Activated naive CD4-positive, alpha-beta T cell treated with anti-CD3 and anti-CD28 coated beads, Interleukin-2, amount 10 ng/mL, durations not matched to agents 7 days and 5 days (primary cell): ENCODE data around the gene DPYD.

Experiments used
- CTCF ChIA-PET: fragments of 350-600 bp; sonication (Branson Sonifier 250); formaldehyde crosslinking; loops from one replicate; lab custom pipeline; 2021; ENCODE audit warnings: antibody characterized with exemption; lab: Charles Lee
- DNase-seq: peaks from one replicate; pipeline ENCODE4 v3.0.0-alpha.2; 2020
- H3K27ac Mint-ChIP-seq: one replicate; pipeline ENCODE4 v1.8.0; 2021; ENCODE audit warnings: mild to moderate bottlenecking, moderate library complexity, mixed read lengths
- H3K27me3 Mint-ChIP-seq: one replicate; pipeline ENCODE4 v1.8.0; 2021; ENCODE audit warnings: mild to moderate bottlenecking, mixed read lengths
- H3K36me3 Mint-ChIP-seq: one replicate; pipeline ENCODE4 v1.8.0; 2021; ENCODE audit warnings: mixed read lengths
- H3K4me1 Mint-ChIP-seq: one replicate; pipeline ENCODE4 v1.8.0; 2021; ENCODE audit warnings: mixed read lengths
- H3K4me3 Mint-ChIP-seq: one replicate; pipeline ENCODE4 v1.8.0; 2021; ENCODE audit warnings: mild to moderate bottlenecking, moderate library complexity, mixed read lengths
- H3K9me3 Mint-ChIP-seq: one replicate; pipeline ENCODE4 v1.8.0; 2021; ENCODE audit warnings: mixed read lengths

Gene DPYD

GRCh38 chr1:97551113-97551512 lies 369.7 kb downstream of the DPYD start:
- Mint-ChIP-seq H3K27ac (no peak overlapping the region), H3K4me3 (no peak overlapping the region), H3K4me1 (no peaks in the 10 kb centered on the region), H3K9me3 (no peaks in the 10 kb centered on the region), H3K27me3 (no peaks in the 10 kb centered on the region), H3K36me3 (peaks cover 2% of the 10 kb centered on the region)
- DNase-seq: no peak
- CTCF ChIA-PET: no interaction called here

- H3K4me3 Mint-ChIP-seq: no peak overlapping the region
- peaks cover 9% of the 10 kb centered on the region for H3K36me3 Mint-ChIP-seq
- no peaks in the 10 kb centered on the region for H3K4me1 Mint-ChIP-seq
- no peaks in the 10 kb centered on the region for H3K27me3 Mint-ChIP-seq
- H3K27ac Mint-ChIP-seq: no peak overlapping the region
- no peaks in the 10 kb centered on the region for H3K9me3 Mint-ChIP-seq
- DNase-seq: no peak
- CTCF ChIA-PET: no interaction called here
Measured at GRCh38 chr1:97545446-97545845, 375.4 kb downstream of the DPYD start.

GRCh38 chr1:97540346-97540888 lies 380.4 kb downstream of the DPYD start:
- Mint-ChIP-seq H3K36me3 (peaks cover 22% of the 10 kb centered on the region), H3K27ac (no peak overlapping the region), H3K4me1 (peaks cover 6% of the 10 kb centered on the region), H3K9me3 (no peaks in the 10 kb centered on the region), H3K27me3 (no peaks in the 10 kb centered on the region), H3K4me3 (no peak overlapping the region)
- DNase-seq: no peak
- CTCF ChIA-PET: no interaction called here

GRCh38 chr1:97538113-97538512 lies 382.7 kb downstream of the DPYD start:
- H3K4me3 Mint-ChIP-seq: no peak overlapping the region
- CTCF ChIA-PET: no interaction called here
- no peak for DNase-seq
- no peaks in the 10 kb centered on the region for H3K9me3 Mint-ChIP-seq
- H3K4me1 Mint-ChIP-seq: peaks cover 6% of the 10 kb centered on the region
- no peaks in the 10 kb centered on the region for H3K27me3 Mint-ChIP-seq
- no peak overlapping the region for H3K27ac Mint-ChIP-seq
- H3K36me3 Mint-ChIP-seq: peaks cover 15% of the 10 kb centered on the region

GRCh38 chr1:97533358-97533757 lies 387.5 kb downstream of the DPYD start:
- Mint-ChIP-seq H3K36me3 (peaks cover 14% of the 10 kb centered on the region), H3K27ac (no peak overlapping the region), H3K27me3 (peaks cover 3% of the 10 kb centered on the region), H3K4me3 (no peak overlapping the region), H3K4me1 (peaks cover 6% of the 10 kb centered on the region), H3K9me3 (no peaks in the 10 kb centered on the region)
- CTCF ChIA-PET: no interaction called here
- DNase-seq: no peak

- Mint-ChIP-seq H3K36me3 (peaks cover 10% of the 10 kb centered on the region), H3K27ac (peak overlapping the region; percentile 40), H3K27me3 (peaks cover 3% of the 10 kb centered on the region), H3K4me3 (no peak overlapping the region), H3K9me3 (no peaks in the 10 kb centered on the region), H3K4me1 (no peaks in the 10 kb centered on the region)
- DNase-seq: no peak
- CTCF ChIA-PET: no interaction called here
Measured at GRCh38 chr1:97529600-97529999, 391.2 kb downstream of the DPYD start.

- H3K27me3 Mint-ChIP-seq: no peaks in the 10 kb centered on the region
- H3K9me3 Mint-ChIP-seq: peaks cover 2% of the 10 kb centered on the region
- no peak overlapping the region for H3K4me3 Mint-ChIP-seq
- DNase-seq: no peak
- peaks cover 23% of the 10 kb centered on the region for H3K36me3 Mint-ChIP-seq
- CTCF ChIA-PET: no interaction called here
- no peak overlapping the region for H3K27ac Mint-ChIP-seq
- no peaks in the 10 kb centered on the region for H3K4me1 Mint-ChIP-seq
Measured at GRCh38 chr1:97524211-97524610, 396.6 kb downstream of the DPYD start.

GRCh38 chr1:97516588-97516987 lies 404.2 kb downstream of the DPYD start:
- Mint-ChIP-seq H3K27me3 (no peaks in the 10 kb centered on the region), H3K27ac (no peak overlapping the region), H3K36me3 (peaks cover 22% of the 10 kb centered on the region), H3K9me3 (peaks cover 4% of the 10 kb centered on the region), H3K4me3 (no peak overlapping the region), H3K4me1 (no peaks in the 10 kb centered on the region)
- CTCF ChIA-PET: interaction anchor here (1.1 kb wide), 1 partner anchor 9 kb away, joined by 4 read pairs; no protein-coding TSS in a partner anchor
- DNase-seq: no peak

GRCh38 chr1:97508653-97509218 lies 412.1 kb downstream of the DPYD start:
- CTCF ChIA-PET: no interaction called here
- Mint-ChIP-seq H3K4me3 (no peak overlapping the region), H3K27me3 (no peaks in the 10 kb centered on the region), H3K27ac (no peak overlapping the region), H3K36me3 (peaks cover 18% of the 10 kb centered on the region), H3K4me1 (no peaks in the 10 kb centered on the region), H3K9me3 (no peaks in the 10 kb centered on the region)
- no peak for DNase-seq

GRCh38 chr1:97507863-97508262 lies 413.0 kb downstream of the DPYD start:
- Mint-ChIP-seq H3K9me3 (no peaks in the 10 kb centered on the region), H3K4me3 (no peak overlapping the region), H3K4me1 (no peaks in the 10 kb centered on the region), H3K27ac (no peak overlapping the region), H3K36me3 (peaks cover 18% of the 10 kb centered on the region), H3K27me3 (no peaks in the 10 kb centered on the region)
- CTCF ChIA-PET: no interaction called here
- no peak for DNase-seq

- Mint-ChIP-seq H3K36me3 (peaks cover 18% of the 10 kb centered on the region), H3K9me3 (no peaks in the 10 kb centered on the region), H3K4me1 (no peaks in the 10 kb centered on the region), H3K27ac (no peak overlapping the region), H3K27me3 (no peaks in the 10 kb centered on the region), H3K4me3 (no peak overlapping the region)
- CTCF ChIA-PET: interaction anchor here (0.7 kb wide), 1 partner anchor 19 kb away, joined by 3 read pairs; no protein-coding TSS in a partner anchor
- no peak for DNase-seq
Measured at GRCh38 chr1:97506368-97506767, 414.5 kb downstream of the DPYD start.

GRCh38 chr1:97505816-97506215 lies 415.0 kb downstream of the DPYD start:
- Mint-ChIP-seq H3K27me3 (no peaks in the 10 kb centered on the region), H3K27ac (no peak overlapping the region), H3K9me3 (no peaks in the 10 kb centered on the region), H3K4me1 (no peaks in the 10 kb centered on the region), H3K4me3 (no peak overlapping the region), H3K36me3 (peaks cover 18% of the 10 kb centered on the region)
- DNase-seq: no peak
- CTCF ChIA-PET: no interaction called here

- H3K27me3 Mint-ChIP-seq: no peaks in the 10 kb centered on the region
- peaks cover 18% of the 10 kb centered on the region for H3K36me3 Mint-ChIP-seq
- H3K4me3 Mint-ChIP-seq: no peak overlapping the region
- CTCF ChIA-PET: interaction anchor here (1.1 kb wide), 1 partner anchor 21 kb away, joined by 6 read pairs; no protein-coding TSS in a partner anchor
- H3K9me3 Mint-ChIP-seq: no peaks in the 10 kb centered on the region
- no peak overlapping the region for H3K27ac Mint-ChIP-seq
- H3K4me1 Mint-ChIP-seq: no peaks in the 10 kb centered on the region
- DNase-seq: no peak
Measured at GRCh38 chr1:97505289-97505688, 415.5 kb downstream of the DPYD start.

- no peaks in the 10 kb centered on the region for H3K9me3 Mint-ChIP-seq
- no peaks in the 10 kb centered on the region for H3K4me1 Mint-ChIP-seq
- DNase-seq: no peak
- H3K36me3 Mint-ChIP-seq: no peaks in the 10 kb centered on the region
- no peaks in the 10 kb centered on the region for H3K27me3 Mint-ChIP-seq
- H3K4me3 Mint-ChIP-seq: no peak overlapping the region
- H3K27ac Mint-ChIP-seq: no peak overlapping the region
- CTCF ChIA-PET: no interaction called here
Measured at GRCh38 chr1:97502360-97502759, 418.5 kb downstream of the DPYD start.

- no peaks in the 10 kb centered on the region for H3K4me1 Mint-ChIP-seq
- no peak overlapping the region for H3K27ac Mint-ChIP-seq
- CTCF ChIA-PET: no interaction called here
- H3K36me3 Mint-ChIP-seq: no peaks in the 10 kb centered on the region
- no peaks in the 10 kb centered on the region for H3K9me3 Mint-ChIP-seq
- DNase-seq: no peak
- H3K4me3 Mint-ChIP-seq: no peak overlapping the region
- H3K27me3 Mint-ChIP-seq: no peaks in the 10 kb centered on the region
Measured at GRCh38 chr1:97501628-97502027, 419.2 kb downstream of the DPYD start.
